ENCODE measurements around the gene PRSS33. TPM values are rescaled to one million over a fixed set of nuclear protein-coding genes. Genes with fewer than 3 reads are reported as not detected.

Gene PRSS33
- total RNA-seq, 1 experiment from 2014 or later: not detected

- H3K27ac Mint-ChIP-seq: peak overlapping the region; percentile 33 to 92 (median 90); a peak in 4 of 7 replicates
- H3K9me3 Mint-ChIP-seq: peaks cover 5 to 15% of the 10 kb centered on the region in 2 experiments
- no peak overlapping the region for H3K27ac ChIP-seq (ENCODE audit: insufficient read length, low read depth, low read length)
- no peak overlapping the region for H4K5ac ChIP-seq (ENCODE audit: insufficient read length, low read depth, low read length)
- H4K91ac ChIP-seq (ENCODE audit: insufficient read length, low read depth, low read length): no peak overlapping the region
- no peak overlapping the region for H3K4me3 Mint-ChIP-seq
- no peak overlapping the region for H2AK5ac ChIP-seq (ENCODE audit: insufficient read length, low read length)
- H3K23me2 ChIP-seq (ENCODE audit: insufficient read length, low read depth, low read length, poor library complexity, severe bottlenecking): no peaks in the 10 kb centered on the region
- no peaks in the 10 kb centered on the region for H3K27me3 ChIP-seq (ENCODE audit: insufficient read depth, low read length)
- H2BK20ac ChIP-seq (ENCODE audit: low read depth, low read length, poor library complexity, severe bottlenecking): no peak overlapping the region
- no peaks in the 10 kb centered on the region for H4K20me1 ChIP-seq (ENCODE audit: control insufficient read depth, insufficient read depth, insufficient read length)
- H2BK15ac ChIP-seq (ENCODE audit: low read depth, low read length): no peak overlapping the region
- H3K4me2 ChIP-seq (ENCODE audit: insufficient read depth, insufficient read length, low read length): no peak overlapping the region
- DNase-seq: no peak
- no peaks in the 10 kb centered on the region for H3K9me3 ChIP-seq (ENCODE audit: control insufficient read depth, low read depth, low read length)
- no peak overlapping the region for H3K56ac ChIP-seq (ENCODE audit: insufficient read length, low read depth, low read length)
- no peak overlapping the region for H3K18ac ChIP-seq (ENCODE audit: insufficient read length, low read depth, low read length)
- H3K4ac ChIP-seq (ENCODE audit: low read depth, low read length): no peak overlapping the region
- no peak overlapping the region for H3K23ac ChIP-seq (ENCODE audit: insufficient read length, low read depth, low read length)
- no peak overlapping the region for H3K14ac ChIP-seq (ENCODE audit: insufficient read depth, low read length)
- peaks cover 16% of the 10 kb centered on the region for H3K79me1 ChIP-seq (ENCODE audit: insufficient read depth, low read depth, low read length, poor library complexity, severe bottlenecking)
- H3K79me2 ChIP-seq (ENCODE audit: insufficient read depth, low read length): peaks cover 2% of the 10 kb centered on the region; the same call in 1 of the 2 replicates
- H2BK120ac ChIP-seq (ENCODE audit: low read depth, low read length, poor library complexity, severe bottlenecking): no peak overlapping the region
- no peak overlapping the region for H2AFZ ChIP-seq (ENCODE audit: low read length)
- no peaks in the 10 kb centered on the region for H3K4me1 ChIP-seq (ENCODE audit: insufficient read depth, low read length)
- peaks cover 10 to 33% of the 10 kb centered on the region in 2 experiments; a peak in 3 of 4 replicates for H3K4me1 Mint-ChIP-seq
- H3K36me3 Mint-ChIP-seq (ENCODE audit: insufficient read depth in 1 of 3, low read depth in 3 of 3): peaks cover 69 to 98% (median 95%) of the 10 kb centered on the region in 3 experiments
- no peak overlapping the region for H3T11ph ChIP-seq (ENCODE audit: low read length)
- H2BK12ac ChIP-seq (ENCODE audit: insufficient read length, low read depth, low read length): no peak overlapping the region
- peaks cover 4% of the 10 kb centered on the region for H3K27me3 Mint-ChIP-seq (ENCODE audit: low read depth)
- H3K9ac ChIP-seq (ENCODE audit: extremely low read depth, insufficient read length, low read length): no peak overlapping the region
- H4K8ac ChIP-seq (replicated peaks; ENCODE audit: insufficient read length, low read depth, low read length): no peak overlapping the region
- H2BK5ac ChIP-seq (ENCODE audit: insufficient read length, low read length): no peak overlapping the region
- no CpG with 5 or more reads among the region's 14 CpGs for WGBS (ENCODE audit: extremely low coverage, insufficient read length, low lambda C conversion rate)
- TF ChIP-seq CTCF (conservative IDR thresholded peaks at IDR 0.05): no peak
These were observed 17.7 kb downstream of the PRSS33 start for GRCh38 chr16:2769675-2770056.
